Mesothelial cell of epicardium (in vitro differentiated cells): Measurements from ENCODE around the gene LIG3. TPM values are rescaled to one million over a fixed set of nuclear protein-coding genes. Genes with fewer than 3 reads are reported as not detected.
"Not testable (repeated sequence)": the region's sequence is repeated elsewhere in the genome, so short reads cannot be mapped to it uniquely, and the experiment has no call there.

Source experiments
- DNase-seq, 2 experiments: peaks; one replicate each; pipeline ENCODE4 v3.0.0; 2021; ENCODE audit warnings: low spot score in 2 of 2; ENCODE audit not compliant: unreplicated experiment in 2 of 2
- H3K27ac Mint-ChIP-seq: 2 replicates; pipeline ENCODE4 v1.8.0; 2021; ENCODE audit warnings: mixed read lengths
- H3K27me3 Mint-ChIP-seq: 2 replicates; pipeline ENCODE4 v1.8.0; 2021; ENCODE audit warnings: low read depth, mixed read lengths
- H3K36me3 Mint-ChIP-seq: 2 replicates; pipeline ENCODE4 v1.8.0; 2021; ENCODE audit warnings: mixed read lengths
- H3K4me1 Mint-ChIP-seq: 2 replicates; pipeline ENCODE4 v1.8.0; 2021; ENCODE audit warnings: mixed read lengths
- H3K4me3 Mint-ChIP-seq: 2 replicates; pipeline ENCODE4 v1.8.0; 2021; ENCODE audit warnings: mild to moderate bottlenecking, moderate library complexity, mixed read lengths
- H3K9me3 Mint-ChIP-seq: 2 replicates; pipeline ENCODE4 v1.8.0; 2021; ENCODE audit warnings: mixed read lengths
- total RNA-seq: library from RNA; stranded (reverse); gene quantifications from 3 replicates; pipeline ENCODE4 v1.2.1, GENCODE V29; 2021
- TF ChIP-seq, protein P1 (sequence below): fragments of 200-600 bp; sonication (generic); IDR thresholded peaks from one replicate; pipeline ENCODE4 v1.5.0; 2021; ENCODE audit warnings: antibody characterized with exemption; ENCODE audit not compliant: unreplicated experiment

Gene LIG3
- total RNA-seq, 1 donor from 2014 or later = 84.4 TPM

- Mint-ChIP-seq H3K9me3 (no peaks in the 10 kb centered on the region), H3K4me1 (no peaks in the 10 kb centered on the region), H3K36me3 (peaks cover 2% of the 10 kb centered on the region), H3K27me3 (no peaks in the 10 kb centered on the region), H3K4me3 (no peak overlapping the region), H3K27ac (no peak overlapping the region)
- no peak for DNase-seq
- TF ChIP-seq, protein P1, sequence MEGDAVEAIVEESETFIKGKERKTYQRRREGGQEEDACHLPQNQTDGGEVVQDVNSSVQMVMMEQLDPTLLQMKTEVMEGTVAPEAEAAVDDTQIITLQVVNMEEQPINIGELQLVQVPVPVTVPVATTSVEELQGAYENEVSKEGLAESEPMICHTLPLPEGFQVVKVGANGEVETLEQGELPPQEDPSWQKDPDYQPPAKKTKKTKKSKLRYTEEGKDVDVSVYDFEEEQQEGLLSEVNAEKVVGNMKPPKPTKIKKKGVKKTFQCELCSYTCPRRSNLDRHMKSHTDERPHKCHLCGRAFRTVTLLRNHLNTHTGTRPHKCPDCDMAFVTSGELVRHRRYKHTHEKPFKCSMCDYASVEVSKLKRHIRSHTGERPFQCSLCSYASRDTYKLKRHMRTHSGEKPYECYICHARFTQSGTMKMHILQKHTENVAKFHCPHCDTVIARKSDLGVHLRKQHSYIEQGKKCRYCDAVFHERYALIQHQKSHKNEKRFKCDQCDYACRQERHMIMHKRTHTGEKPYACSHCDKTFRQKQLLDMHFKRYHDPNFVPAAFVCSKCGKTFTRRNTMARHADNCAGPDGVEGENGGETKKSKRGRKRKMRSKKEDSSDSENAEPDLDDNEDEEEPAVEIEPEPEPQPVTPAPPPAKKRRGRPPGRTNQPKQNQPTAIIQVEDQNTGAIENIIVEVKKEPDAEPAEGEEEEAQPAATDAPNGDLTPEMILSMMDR = no peak
Measured at GRCh38 chr17:35030780-35031179, 50.5 kb downstream of the LIG3 start.

GRCh38 chr17:35038453-35038852 is 58.1 kb downstream of the LIG3 start:
- no peaks in the 10 kb centered on the region for H3K27me3 Mint-ChIP-seq
- no peak for DNase-seq
- H3K36me3 Mint-ChIP-seq = no peaks in the 10 kb centered on the region
- H3K27ac Mint-ChIP-seq = no peak overlapping the region
- TF ChIP-seq, protein P1 = no peak
- no peaks in the 10 kb centered on the region for H3K9me3 Mint-ChIP-seq
- H3K4me3 Mint-ChIP-seq = no peak overlapping the region
- H3K4me1 Mint-ChIP-seq = peaks cover 1% of the 10 kb centered on the region

- H3K27me3 Mint-ChIP-seq = no peaks in the 10 kb centered on the region
- no peaks in the 10 kb centered on the region for H3K36me3 Mint-ChIP-seq
- no peaks in the 10 kb centered on the region for H3K9me3 Mint-ChIP-seq
- TF ChIP-seq, protein P1 = no peak
- DNase-seq = no peak
- no peak overlapping the region for H3K4me3 Mint-ChIP-seq
- H3K4me1 Mint-ChIP-seq = peaks cover 7% of the 10 kb centered on the region
- no peak overlapping the region for H3K27ac Mint-ChIP-seq
Measured at GRCh38 chr17:35041390-35041789, 61.1 kb downstream of the LIG3 start.

- no peak overlapping the region for H3K27ac Mint-ChIP-seq
- no peaks in the 10 kb centered on the region for H3K27me3 Mint-ChIP-seq
- H3K4me3 Mint-ChIP-seq = no peak overlapping the region
- H3K4me1 Mint-ChIP-seq = peaks cover 23% of the 10 kb centered on the region
- H3K36me3 Mint-ChIP-seq = no peaks in the 10 kb centered on the region
- no peak for DNase-seq
- H3K9me3 Mint-ChIP-seq = no peaks in the 10 kb centered on the region
- TF ChIP-seq, protein P1 = no peak
Measured at GRCh38 chr17:35044181-35044580, 63.9 kb downstream of the LIG3 start.

- not testable (repeated sequence) for H3K27me3 Mint-ChIP-seq, H3K27ac Mint-ChIP-seq, H3K36me3 Mint-ChIP-seq, H3K9me3 Mint-ChIP-seq, H3K4me3 Mint-ChIP-seq, DNase-seq
- H3K4me1 Mint-ChIP-seq = peaks cover 24% of the 10 kb centered on the region
Measured at GRCh38 chr17:35045458-35045979, 65.2 kb downstream of the LIG3 start.

- DNase-seq = no peak
- no peaks in the 10 kb centered on the region for H3K9me3 Mint-ChIP-seq
- H3K4me3 Mint-ChIP-seq = no peak overlapping the region
- peak overlapping the region; percentile 69 for H3K27ac Mint-ChIP-seq
- peaks cover 24% of the 10 kb centered on the region for H3K4me1 Mint-ChIP-seq
- H3K36me3 Mint-ChIP-seq = no peaks in the 10 kb centered on the region
- H3K27me3 Mint-ChIP-seq = no peaks in the 10 kb centered on the region
- TF ChIP-seq, protein P1 = no peak
Measured at GRCh38 chr17:35046245-35046644, 65.9 kb downstream of the LIG3 start.
